Measurements from ENCODE around the gene TTLL11. TPM values are rescaled to one million over a fixed set of nuclear protein-coding genes. Genes with fewer than 3 reads are reported as not detected.

The TTLL11 gene
- total RNA-seq, 1 donor from 2014 or later, result 6.9 TPM

- DNase-seq (ENCODE audit: low read depth), result no peak
- Histone ChIP-seq H3K36me3 (ENCODE audit: insufficient read depth, low read length) (no peaks in the 10 kb centered on the region), H3K4me2 (ENCODE audit: low read length) (no peak overlapping the region), H2AFZ (ENCODE audit: low read depth, low read length) (no peak overlapping the region), H3K4me3 (ENCODE audit: insufficient read depth, low read depth, low read length) (no peak overlapping the region), H3K27ac (ENCODE audit: low read depth, low read length) (no peak overlapping the region), H4K20me1 (ENCODE audit: insufficient read depth, low read length) (no peaks in the 10 kb centered on the region), H3K4me1 (ENCODE audit: insufficient read depth, low read length) (peaks cover 6% of the 10 kb centered on the region), H3K27me3 (ENCODE audit: insufficient read depth, low read length) (no peaks in the 10 kb centered on the region), H3K9me3 (ENCODE audit: insufficient read depth, low read depth, low read length) (no peaks in the 10 kb centered on the region), H3K9ac (ENCODE audit: low read length) (no peak overlapping the region), H3K79me2 (ENCODE audit: insufficient read depth, low read length) (no peaks in the 10 kb centered on the region)
- Mint-ChIP-seq H3K27ac (ENCODE audit: unreplicated experiment) (no peak overlapping the region), H3K4me3 (ENCODE audit: unreplicated experiment) (no peak overlapping the region), H3K27me3 (ENCODE audit: low read depth, unreplicated experiment) (peaks cover 3% of the 10 kb centered on the region), H3K4me1 (ENCODE audit: low read depth, unreplicated experiment) (peaks cover 23% of the 10 kb centered on the region), H3K36me3 (ENCODE audit: low read depth, unreplicated experiment) (peaks cover 4% of the 10 kb centered on the region), H3K9me3 (ENCODE audit: unreplicated experiment) (peaks cover 13% of the 10 kb centered on the region)
- TF ChIP-seq EZH2 (IDR thresholded peaks at IDR 0.05; ENCODE audit: insufficient read depth, low read length) (no peak), CTCF (IDR thresholded peaks at IDR 0.05; ENCODE audit: insufficient read depth, low read depth, low read length) (no peak)
- FAIRE-seq, result no peak
These were observed 113.4 kb downstream of the TTLL11 start for GRCh38 chr9:121979736-121980135.

- H3K4me1 ChIP-seq (ENCODE audit: insufficient read depth, low read length), result peaks cover 10% of the 10 kb centered on the region
- no peak for FAIRE-seq
- Mint-ChIP-seq H3K9me3 (ENCODE audit: unreplicated experiment) (peaks cover 12% of the 10 kb centered on the region), H3K36me3 (ENCODE audit: low read depth, unreplicated experiment) (peaks cover 4% of the 10 kb centered on the region), H3K4me3 (ENCODE audit: unreplicated experiment) (no peak overlapping the region), H3K4me1 (ENCODE audit: low read depth, unreplicated experiment) (peaks cover 22% of the 10 kb centered on the region), H3K27ac (ENCODE audit: unreplicated experiment) (peak overlapping the region; percentile 36), H3K27me3 (ENCODE audit: low read depth, unreplicated experiment) (peaks cover 3% of the 10 kb centered on the region)
- H2AFZ ChIP-seq (ENCODE audit: low read depth, low read length), result no peak overlapping the region
- H3K36me3 ChIP-seq (ENCODE audit: insufficient read depth, low read length), result no peaks in the 10 kb centered on the region
- no peaks in the 10 kb centered on the region for H4K20me1 ChIP-seq (ENCODE audit: insufficient read depth, low read length)
- no peak overlapping the region for H3K9ac ChIP-seq (ENCODE audit: low read length)
- no peaks in the 10 kb centered on the region for H3K79me2 ChIP-seq (ENCODE audit: insufficient read depth, low read length)
- TF ChIP-seq EZH2 (IDR thresholded peaks at IDR 0.05; ENCODE audit: insufficient read depth, low read length), result no peak
- TF ChIP-seq CTCF (IDR thresholded peaks at IDR 0.05; ENCODE audit: insufficient read depth, low read depth, low read length), result no peak
- no peaks in the 10 kb centered on the region for H3K27me3 ChIP-seq (ENCODE audit: insufficient read depth, low read length)
- H3K27ac ChIP-seq (ENCODE audit: low read depth, low read length), result no peak overlapping the region
- H3K4me3 ChIP-seq (ENCODE audit: insufficient read depth, low read depth, low read length), result no peak overlapping the region
- no peak overlapping the region for H3K4me2 ChIP-seq (ENCODE audit: low read length)
- peak; percentile 83 for DNase-seq (ENCODE audit: low read depth)
- no peaks in the 10 kb centered on the region for H3K9me3 ChIP-seq (ENCODE audit: insufficient read depth, low read depth, low read length)
These were observed 116.4 kb downstream of the TTLL11 start for GRCh38 chr9:121976751-121977150.

GRCh38 chr9:121975801-121976277, 117.3 kb downstream of the TTLL11 start:
- peaks cover 22% of the 10 kb centered on the region for H3K4me1 Mint-ChIP-seq (ENCODE audit: low read depth, unreplicated experiment)
- peaks cover 11% of the 10 kb centered on the region for H3K9me3 Mint-ChIP-seq (ENCODE audit: unreplicated experiment)
- Histone ChIP-seq H3K4me3 (ENCODE audit: insufficient read depth, low read depth, low read length) (no peak overlapping the region), H3K4me1 (ENCODE audit: insufficient read depth, low read length) (peaks cover 10% of the 10 kb centered on the region), H3K27ac (ENCODE audit: low read depth, low read length) (no peak overlapping the region), H3K9ac (ENCODE audit: low read length) (no peak overlapping the region), H3K36me3 (ENCODE audit: insufficient read depth, low read length) (no peaks in the 10 kb centered on the region), H3K79me2 (ENCODE audit: insufficient read depth, low read length) (no peaks in the 10 kb centered on the region), H2AFZ (ENCODE audit: low read depth, low read length) (no peak overlapping the region), H3K9me3 (ENCODE audit: insufficient read depth, low read depth, low read length) (no peaks in the 10 kb centered on the region), H3K4me2 (ENCODE audit: low read length) (peak overlapping the region; percentile 1), H3K27me3 (ENCODE audit: insufficient read depth, low read length) (no peaks in the 10 kb centered on the region), H4K20me1 (ENCODE audit: insufficient read depth, low read length) (no peaks in the 10 kb centered on the region)
- peak; percentile 9 for FAIRE-seq
- peak overlapping the region; percentile 66 for H3K27ac Mint-ChIP-seq (ENCODE audit: unreplicated experiment)
- H3K4me3 Mint-ChIP-seq (ENCODE audit: unreplicated experiment), result no peak overlapping the region
- peak; percentile 73 for DNase-seq (ENCODE audit: low read depth)
- H3K27me3 Mint-ChIP-seq (ENCODE audit: low read depth, unreplicated experiment), result peaks cover 3% of the 10 kb centered on the region
- peaks cover under 1% of the 10 kb centered on the region for H3K36me3 Mint-ChIP-seq (ENCODE audit: low read depth, unreplicated experiment)
- no peak for TF ChIP-seq EZH2 (IDR thresholded peaks at IDR 0.05; ENCODE audit: insufficient read depth, low read length)
- no peak for TF ChIP-seq CTCF (IDR thresholded peaks at IDR 0.05; ENCODE audit: insufficient read depth, low read depth, low read length)
